Ureter (tissue), 1 donor: ENCODE data around the gene ANKEF1. TPM values are rescaled to one million over a fixed set of nuclear protein-coding genes. Genes with fewer than 3 reads are reported as not detected.
"Not testable (repeated sequence)": the region's sequence is repeated elsewhere in the genome, so short reads cannot be mapped to it uniquely, and the experiment has no call there.

Experiments used
- DNase-seq: peaks from one replicate; pipeline ENCODE4 v3.0.0-alpha.2; 2020; ENCODE audit warnings: low spot score
- total RNA-seq: library from RNA; stranded (reverse); gene quantifications from one replicate; pipeline ENCODE4 v1.2.4, GENCODE V29; 2023
- donor health status: DM: yes; HTN: yes; CAD: no.

ANKEF1 gene
- total RNA-seq = 9.0 TPM

GRCh38 chr20:10034717-10035571 lies at the start of gene ANKEF1:
TSS of gene ANKEF1 (plus strand) at chr20:10034987. CDS start at chr20:10038302, 3,315 bp downstream.
- DNase-seq = peak; percentile 82

- DNase-seq = no peak
Observed at GRCh38 chr20:9985281-9985680, 49.5 kb upstream of the ANKEF1 start.

- no peak for DNase-seq
Observed at GRCh38 chr20:9985773-9986172, 49.0 kb upstream of the ANKEF1 start.

- no peak for DNase-seq
Observed at GRCh38 chr20:9989066-9989724, 45.6 kb upstream of the ANKEF1 start.

- DNase-seq = no peak
Observed at GRCh38 chr20:9993137-9993536, 41.6 kb upstream of the ANKEF1 start.

- DNase-seq = no peak
Observed at GRCh38 chr20:9994676-9995075, 40.1 kb upstream of the ANKEF1 start.

- DNase-seq = no peak
Observed at GRCh38 chr20:9995510-9996272, 39.1 kb upstream of the ANKEF1 start.

- DNase-seq = no peak
Observed at GRCh38 chr20:9996944-9997343, 37.8 kb upstream of the ANKEF1 start.

- DNase-seq = no peak
Observed at GRCh38 chr20:9999645-10000044, 35.1 kb upstream of the ANKEF1 start.

GRCh38 chr20:10002866-10003265 lies 31.9 kb upstream of the ANKEF1 start:
- no peak for DNase-seq

- DNase-seq = no peak
Observed at GRCh38 chr20:10004900-10005299, 29.9 kb upstream of the ANKEF1 start.

GRCh38 chr20:10005885-10006284 lies 28.9 kb upstream of the ANKEF1 start:
- no peak for DNase-seq

GRCh38 chr20:10006447-10007090 lies 28.2 kb upstream of the ANKEF1 start:
- DNase-seq = no peak

GRCh38 chr20:10007158-10007557 lies 27.6 kb upstream of the ANKEF1 start:
- DNase-seq = no peak

GRCh38 chr20:10007747-10008146 lies 27.0 kb upstream of the ANKEF1 start:
- DNase-seq = no peak

- no peak for DNase-seq
Observed at GRCh38 chr20:10012464-10012863, 22.3 kb upstream of the ANKEF1 start.

GRCh38 chr20:10014431-10014830 lies 20.4 kb upstream of the ANKEF1 start:
- no peak for DNase-seq

- no peak for DNase-seq
Observed at GRCh38 chr20:10020937-10021336, 13.8 kb upstream of the ANKEF1 start.

GRCh38 chr20:10022625-10023024 lies 12.2 kb upstream of the ANKEF1 start:
- no peak for DNase-seq

- no peak for DNase-seq
Observed at GRCh38 chr20:10023911-10024310, 10.9 kb upstream of the ANKEF1 start.

GRCh38 chr20:10031451-10032215 lies 3.2 kb upstream of the ANKEF1 start:
- not testable (repeated sequence) for DNase-seq
